Measurements from ENCODE around the gene TNFSF15. TPM values are rescaled to one million over a fixed set of nuclear protein-coding genes. Genes with fewer than 3 reads are reported as not detected.

Gene TNFSF15
- total RNA-seq, 1 experiment from 2014 or later, result not detected

DNA sequence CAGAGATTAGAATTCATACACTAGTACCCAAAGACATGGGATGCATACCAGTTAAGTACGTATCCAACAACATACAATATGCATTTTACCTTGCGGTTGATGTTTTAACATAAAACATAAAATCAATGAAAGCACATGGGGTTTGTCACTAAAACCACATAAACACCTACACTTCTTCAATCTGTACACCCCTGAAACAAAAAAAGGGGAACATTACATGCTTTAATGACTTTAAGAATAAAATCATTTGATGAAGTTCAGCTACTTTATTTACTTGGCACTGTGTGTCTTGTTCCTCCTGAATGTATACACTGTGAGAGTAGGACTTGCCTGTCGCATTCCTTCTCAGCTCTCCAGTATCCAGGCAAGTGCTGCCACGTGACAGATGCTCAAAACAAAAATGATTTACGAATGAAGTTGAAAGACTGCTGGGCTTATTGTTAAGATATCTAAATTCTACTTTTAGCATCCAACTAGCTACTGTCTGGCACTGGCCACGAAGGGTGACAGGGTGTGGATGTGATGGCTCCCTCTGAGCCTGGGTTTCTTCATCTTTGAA is 21.0 kb downstream of the TNFSF15 start:
- no TSS peak for BruUV-seq (replicated peaks)
- Histone ChIP-seq H3K27me3 (ENCODE audit: insufficient read depth, low read length) (peaks cover 20% of the 10 kb centered on the region; the same call in 1 of the 2 replicates), H3K27ac (ENCODE audit: low read depth, low read length) (no peak overlapping the region), H3K36me3 (ENCODE audit: control insufficient read depth in 1 of 2, insufficient read depth in 2 of 2, low read length in 2 of 2) (no peaks in the 10 kb centered on the region), H3K9ac (ENCODE audit: low read length) (no peak overlapping the region), H2AFZ (ENCODE audit: low read depth, low read length, poor library complexity, severe bottlenecking) (no peak overlapping the region), H3K4me3 (replicated peaks in 1 of 2; ENCODE audit: low read depth in 1 of 2, low read length in 2 of 2) (no peak overlapping the region), H3K4me2 (ENCODE audit: low read length) (no peak overlapping the region), H3K9me2 (ENCODE audit: insufficient read depth) (no peaks in the 10 kb centered on the region), H3K4me1 (ENCODE audit: control insufficient read depth in 1 of 2, insufficient read depth in 2 of 2, low read length in 2 of 2) (peaks cover 0 to 2% of the 10 kb centered on the region in 2 experiments; a peak in 1 of 4 replicates), H4K20me1 (ENCODE audit: insufficient read depth) (no peaks in the 10 kb centered on the region), H3K79me2 (ENCODE audit: insufficient read depth, low read length) (no peaks in the 10 kb centered on the region), H3K9me3 (ENCODE audit: control insufficient read depth in 1 of 2, insufficient read depth in 1 of 2, low read depth in 1 of 2, low read length in 2 of 2) (no peaks in the 10 kb centered on the region)
- no peak for ATAC-seq
- ChIA-PET POLR2A (no interaction called here), CTCF (no interaction called here), RAD21 (ENCODE audit: low non-redundant PET in 1 of 2, low total read pairs in 2 of 2, uncharacterized antibody in 2 of 2, unreplicated experiment in 2 of 2) (no interaction called here)
- TF ChIP-seq TCF7L2 (IDR thresholded peaks at IDR 0.05; ENCODE audit: borderline replicate concordance, extremely low read depth, insufficient read depth, insufficient read length) (no peak), ATF3 (IDR thresholded peaks at IDR 0.05) (no peak), EZH2phosphoT487 (IDR thresholded peaks at IDR 0.05; ENCODE audit: borderline replicate concordance) (no peak), ZFX (IDR thresholded peaks at IDR 0.05) (no peak), SP1 (IDR thresholded peaks at IDR 0.05; ENCODE audit: low read depth) (no peak), EGR1 (IDR thresholded peaks at IDR 0.05; ENCODE audit: low read depth) (no peak), YY1 (IDR thresholded peaks at IDR 0.05; ENCODE audit: extremely low read depth, insufficient replicate concordance, low read depth, low read length) (no peak), RAD21 (IDR thresholded peaks at IDR 0.05; ENCODE audit: low read depth) (no peak)
- TF ChIP-seq, protein P1, sequence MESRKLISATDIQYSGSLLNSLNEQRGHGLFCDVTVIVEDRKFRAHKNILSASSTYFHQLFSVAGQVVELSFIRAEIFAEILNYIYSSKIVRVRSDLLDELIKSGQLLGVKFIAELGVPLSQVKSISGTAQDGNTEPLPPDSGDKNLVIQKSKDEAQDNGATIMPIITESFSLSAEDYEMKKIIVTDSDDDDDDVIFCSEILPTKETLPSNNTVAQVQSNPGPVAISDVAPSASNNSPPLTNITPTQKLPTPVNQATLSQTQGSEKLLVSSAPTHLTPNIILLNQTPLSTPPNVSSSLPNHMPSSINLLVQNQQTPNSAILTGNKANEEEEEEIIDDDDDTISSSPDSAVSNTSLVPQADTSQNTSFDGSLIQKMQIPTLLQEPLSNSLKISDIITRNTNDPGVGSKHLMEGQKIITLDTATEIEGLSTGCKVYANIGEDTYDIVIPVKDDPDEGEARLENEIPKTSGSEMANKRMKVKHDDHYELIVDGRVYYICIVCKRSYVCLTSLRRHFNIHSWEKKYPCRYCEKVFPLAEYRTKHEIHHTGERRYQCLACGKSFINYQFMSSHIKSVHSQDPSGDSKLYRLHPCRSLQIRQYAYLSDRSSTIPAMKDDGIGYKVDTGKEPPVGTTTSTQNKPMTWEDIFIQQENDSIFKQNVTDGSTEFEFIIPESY (IDR thresholded peaks at IDR 0.05; ENCODE audit: extremely low read depth, insufficient replicate concordance, low read length), result no peak
- TF ChIP-seq, protein P2, sequence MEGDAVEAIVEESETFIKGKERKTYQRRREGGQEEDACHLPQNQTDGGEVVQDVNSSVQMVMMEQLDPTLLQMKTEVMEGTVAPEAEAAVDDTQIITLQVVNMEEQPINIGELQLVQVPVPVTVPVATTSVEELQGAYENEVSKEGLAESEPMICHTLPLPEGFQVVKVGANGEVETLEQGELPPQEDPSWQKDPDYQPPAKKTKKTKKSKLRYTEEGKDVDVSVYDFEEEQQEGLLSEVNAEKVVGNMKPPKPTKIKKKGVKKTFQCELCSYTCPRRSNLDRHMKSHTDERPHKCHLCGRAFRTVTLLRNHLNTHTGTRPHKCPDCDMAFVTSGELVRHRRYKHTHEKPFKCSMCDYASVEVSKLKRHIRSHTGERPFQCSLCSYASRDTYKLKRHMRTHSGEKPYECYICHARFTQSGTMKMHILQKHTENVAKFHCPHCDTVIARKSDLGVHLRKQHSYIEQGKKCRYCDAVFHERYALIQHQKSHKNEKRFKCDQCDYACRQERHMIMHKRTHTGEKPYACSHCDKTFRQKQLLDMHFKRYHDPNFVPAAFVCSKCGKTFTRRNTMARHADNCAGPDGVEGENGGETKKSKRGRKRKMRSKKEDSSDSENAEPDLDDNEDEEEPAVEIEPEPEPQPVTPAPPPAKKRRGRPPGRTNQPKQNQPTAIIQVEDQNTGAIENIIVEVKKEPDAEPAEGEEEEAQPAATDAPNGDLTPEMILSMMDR (IDR thresholded peaks at IDR 0.05 in 2 of 3, conservative IDR thresholded peaks at IDR 0.05 in 1 of 3; ENCODE audit: borderline replicate concordance in 1 of 3, insufficient read depth in 1 of 3, low read depth in 2 of 3, low read length in 2 of 3), result no peak
- TF ChIP-seq, protein P3, sequence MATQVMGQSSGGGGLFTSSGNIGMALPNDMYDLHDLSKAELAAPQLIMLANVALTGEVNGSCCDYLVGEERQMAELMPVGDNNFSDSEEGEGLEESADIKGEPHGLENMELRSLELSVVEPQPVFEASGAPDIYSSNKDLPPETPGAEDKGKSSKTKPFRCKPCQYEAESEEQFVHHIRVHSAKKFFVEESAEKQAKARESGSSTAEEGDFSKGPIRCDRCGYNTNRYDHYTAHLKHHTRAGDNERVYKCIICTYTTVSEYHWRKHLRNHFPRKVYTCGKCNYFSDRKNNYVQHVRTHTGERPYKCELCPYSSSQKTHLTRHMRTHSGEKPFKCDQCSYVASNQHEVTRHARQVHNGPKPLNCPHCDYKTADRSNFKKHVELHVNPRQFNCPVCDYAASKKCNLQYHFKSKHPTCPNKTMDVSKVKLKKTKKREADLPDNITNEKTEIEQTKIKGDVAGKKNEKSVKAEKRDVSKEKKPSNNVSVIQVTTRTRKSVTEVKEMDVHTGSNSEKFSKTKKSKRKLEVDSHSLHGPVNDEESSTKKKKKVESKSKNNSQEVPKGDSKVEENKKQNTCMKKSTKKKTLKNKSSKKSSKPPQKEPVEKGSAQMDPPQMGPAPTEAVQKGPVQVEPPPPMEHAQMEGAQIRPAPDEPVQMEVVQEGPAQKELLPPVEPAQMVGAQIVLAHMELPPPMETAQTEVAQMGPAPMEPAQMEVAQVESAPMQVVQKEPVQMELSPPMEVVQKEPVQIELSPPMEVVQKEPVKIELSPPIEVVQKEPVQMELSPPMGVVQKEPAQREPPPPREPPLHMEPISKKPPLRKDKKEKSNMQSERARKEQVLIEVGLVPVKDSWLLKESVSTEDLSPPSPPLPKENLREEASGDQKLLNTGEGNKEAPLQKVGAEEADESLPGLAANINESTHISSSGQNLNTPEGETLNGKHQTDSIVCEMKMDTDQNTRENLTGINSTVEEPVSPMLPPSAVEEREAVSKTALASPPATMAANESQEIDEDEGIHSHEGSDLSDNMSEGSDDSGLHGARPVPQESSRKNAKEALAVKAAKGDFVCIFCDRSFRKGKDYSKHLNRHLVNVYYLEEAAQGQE (IDR thresholded peaks at IDR 0.05; ENCODE audit: low read depth), result no peak
- intact Hi-C loops (cut with micrococcal nuclease), result no loop called here
- DNase-seq (ENCODE audit: low read depth, low spot score), result no peak
